CD4-positive, alpha-beta T cell (primary cell): Measurements from ENCODE around the gene VPS41. TPM values are rescaled to one million over a fixed set of nuclear protein-coding genes. Genes with fewer than 3 reads are reported as not detected.

Experiments used
- ATAC-seq: fragments of 200-7000 bp; cut with Tn5 transposase; one replicate; pipeline ENCODE4 v1.10.0; 2022; ENCODE audit warnings: mild to moderate bottlenecking; ENCODE audit not compliant: poor library complexity
- CTCF ChIA-PET: fragments of 350-600 bp; sonication (Branson Sonifier 250); formaldehyde crosslinking; loops from one replicate; lab custom pipeline; 2021; ENCODE audit warnings: antibody characterized with exemption, inconsistent platforms; lab: Charles Lee
- POLR2A ChIA-PET: fragments of 350-600 bp; sonication (Branson Sonifier 250); formaldehyde crosslinking; loops from one replicate; lab custom pipeline; 2021; ENCODE audit warnings: antibody characterized with exemption, inconsistent platforms; lab: Charles Lee
- DNase-seq, 14 experiments: peaks; one replicate each; pipeline ENCODE4 v3.0.0-alpha.2; 2013 to 2020; ENCODE audit warnings: mixed read lengths in 2 of 14
- H3K27ac ChIP-seq, 2 donors: one replicate each; pipeline versions ENCODE4 v1.5.1 to v1.7.0; 2013; ENCODE audit warnings: low read length in 2 of 2, low read depth in 1 of 2, mild to moderate bottlenecking in 1 of 2
- H3K27me3 ChIP-seq, 2 experiments: 1 replicate in 1 of 2; 2 replicates in 1 of 2; pipeline versions ENCODE4 v1.6.1 to v1.7.0; 2013; ENCODE audit warnings: low read length in 2 of 2, control low read depth in 1 of 2, mild to moderate bottlenecking in 1 of 2, moderate library complexity in 1 of 2; ENCODE audit not compliant: insufficient read depth in 2 of 2, control insufficient read depth in 1 of 2
- H3K36me3 ChIP-seq: one replicate; pipeline ENCODE4 v1.6.1; 2013; ENCODE audit warnings: low read length, control low read depth; ENCODE audit not compliant: insufficient read depth
- H3K4me1 ChIP-seq: one replicate; pipeline ENCODE4 v1.6.1; 2013; ENCODE audit warnings: low read length, control low read depth; ENCODE audit not compliant: insufficient read depth
- H3K4me3 ChIP-seq: one replicate; pipeline ENCODE4 v1.5.1; 2013; ENCODE audit warnings: mild to moderate bottlenecking, low read length, moderate library complexity
- H3K9me3 ChIP-seq, 2 experiments: 1 replicate in 1 of 2; 2 replicates in 1 of 2; pipeline versions ENCODE4 v1.6.1 to v1.7.0; 2013; ENCODE audit warnings: low read length in 2 of 2, mild to moderate bottlenecking in 2 of 2, control low read depth in 1 of 2, moderate library complexity in 1 of 2; ENCODE audit not compliant: control insufficient read depth in 1 of 2, insufficient read depth in 1 of 2
- H3K27ac Mint-ChIP-seq: one replicate; pipeline ENCODE4 v1.8.0; 2020; ENCODE audit warnings: mixed read lengths
- H3K27me3 Mint-ChIP-seq: one replicate; pipeline ENCODE4 v1.8.0; 2021; ENCODE audit warnings: mixed read lengths
- H3K36me3 Mint-ChIP-seq: one replicate; pipeline ENCODE4 v1.8.0; 2021; ENCODE audit warnings: low read depth, mixed read lengths
- H3K4me1 Mint-ChIP-seq: one replicate; pipeline ENCODE4 v1.8.0; 2021; ENCODE audit warnings: low read depth, mixed read lengths
- H3K4me3 Mint-ChIP-seq: one replicate; pipeline ENCODE4 v1.8.0; 2020; ENCODE audit warnings: mild to moderate bottlenecking, mixed read lengths
- H3K9me3 Mint-ChIP-seq: one replicate; pipeline ENCODE4 v1.8.0; 2020; ENCODE audit warnings: mixed read lengths
- intact Hi-C, 2 experiments: fragments of 100-400 bp; cut with DNase I in 1 of 2; cut with micrococcal nuclease in 1 of 2; formaldehyde crosslinking; loops; one replicate each; pipeline versions ENCODE4 v1.15.1 to v1.9.0; 2023 to 2025; cut with DNase I, micrococcal nuclease
- total RNA-seq, 174 experiments: library from RNA in 2 of 174; stranded (reverse) in 2 of 174; gene quantifications; one replicate each; pipeline ENCODE4 v1.2.3 and lab custom pipeline; 2021 to 2026
- TF ChIP-seq, protein P1 (sequence below): fragments of 200-600 bp; IDR thresholded peaks from one replicate; pipeline ENCODE4 v1.8.0; 2022; ENCODE audit warnings: antibody characterized with exemption, mild to moderate bottlenecking

Gene VPS41
- total RNA-seq, 2 experiments from 2014 or later = 19.4 to 22.9 TPM

DNA sequence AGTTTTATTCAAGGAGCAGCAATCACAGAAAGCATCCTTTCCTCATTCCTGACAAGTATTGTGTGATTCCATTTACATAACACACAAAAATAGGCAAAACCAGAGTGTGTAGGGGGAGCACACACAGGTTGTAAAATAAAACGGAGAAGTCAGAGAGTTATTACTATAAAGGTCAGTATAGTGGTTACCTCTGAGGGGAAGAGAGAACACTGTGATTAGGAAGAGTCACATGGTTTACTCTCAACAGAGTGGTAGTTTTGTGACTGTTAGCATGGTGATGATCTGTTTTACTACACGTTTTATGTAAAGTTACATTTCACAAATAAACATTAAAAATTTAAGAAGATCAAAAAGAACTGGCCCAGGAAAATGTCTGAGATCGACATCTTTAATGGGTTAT lies 74.6 kb downstream of the VPS41 start:
- Mint-ChIP-seq H3K4me3 (no peak overlapping the region), H3K36me3 (peaks cover 32% of the 10 kb centered on the region), H3K9me3 (no peaks in the 10 kb centered on the region), H3K27ac (no peak overlapping the region), H3K27me3 (no peaks in the 10 kb centered on the region), H3K4me1 (peaks cover 25% of the 10 kb centered on the region)
- DNase-seq = no peak
- H3K9me3 ChIP-seq = no peaks in the 10 kb centered on the region
- no peaks in the 10 kb centered on the region for H3K36me3 ChIP-seq
- TF ChIP-seq, protein P1, sequence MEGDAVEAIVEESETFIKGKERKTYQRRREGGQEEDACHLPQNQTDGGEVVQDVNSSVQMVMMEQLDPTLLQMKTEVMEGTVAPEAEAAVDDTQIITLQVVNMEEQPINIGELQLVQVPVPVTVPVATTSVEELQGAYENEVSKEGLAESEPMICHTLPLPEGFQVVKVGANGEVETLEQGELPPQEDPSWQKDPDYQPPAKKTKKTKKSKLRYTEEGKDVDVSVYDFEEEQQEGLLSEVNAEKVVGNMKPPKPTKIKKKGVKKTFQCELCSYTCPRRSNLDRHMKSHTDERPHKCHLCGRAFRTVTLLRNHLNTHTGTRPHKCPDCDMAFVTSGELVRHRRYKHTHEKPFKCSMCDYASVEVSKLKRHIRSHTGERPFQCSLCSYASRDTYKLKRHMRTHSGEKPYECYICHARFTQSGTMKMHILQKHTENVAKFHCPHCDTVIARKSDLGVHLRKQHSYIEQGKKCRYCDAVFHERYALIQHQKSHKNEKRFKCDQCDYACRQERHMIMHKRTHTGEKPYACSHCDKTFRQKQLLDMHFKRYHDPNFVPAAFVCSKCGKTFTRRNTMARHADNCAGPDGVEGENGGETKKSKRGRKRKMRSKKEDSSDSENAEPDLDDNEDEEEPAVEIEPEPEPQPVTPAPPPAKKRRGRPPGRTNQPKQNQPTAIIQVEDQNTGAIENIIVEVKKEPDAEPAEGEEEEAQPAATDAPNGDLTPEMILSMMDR = no peak
- ChIA-PET POLR2A (no interaction called here), CTCF (no interaction called here)
- H3K4me1 ChIP-seq = no peaks in the 10 kb centered on the region
- intact Hi-C loops = no loop called here
- no peak overlapping the region for H3K27ac ChIP-seq
- H3K27me3 ChIP-seq = no peaks in the 10 kb centered on the region
- H3K4me3 ChIP-seq = no peak overlapping the region
- ATAC-seq = no peak

- Mint-ChIP-seq H3K4me3 (no peak overlapping the region), H3K9me3 (no peaks in the 10 kb centered on the region), H3K4me1 (peaks cover 29% of the 10 kb centered on the region), H3K27ac (no peak overlapping the region), H3K36me3 (peaks cover 36% of the 10 kb centered on the region), H3K27me3 (no peaks in the 10 kb centered on the region)
- Histone ChIP-seq H3K9me3 (no peaks in the 10 kb centered on the region), H3K27ac (no peak overlapping the region), H3K4me1 (no peaks in the 10 kb centered on the region), H3K4me3 (no peak overlapping the region), H3K27me3 (no peaks in the 10 kb centered on the region), H3K36me3 (no peaks in the 10 kb centered on the region)
- POLR2A ChIA-PET = no interaction called here
- CTCF ChIA-PET = no interaction called here
- intact Hi-C loops = no loop called here
- no peak for DNase-seq
- no peak for ATAC-seq
- TF ChIP-seq, protein P1 = no peak
Observed at GRCh38 chr7:38833329-38833728, 75.7 kb downstream of the VPS41 start.

GRCh38 chr7:38831259-38831996 lies 77.6 kb downstream of the VPS41 start:
- POLR2A ChIA-PET = interaction anchor here (0.6 kb wide), 1 partner anchor 32 kb away, joined by 3 read pairs; no protein-coding TSS in a partner anchor

More at GRCh38 chr7:38831259-38831996, 77.6 kb downstream of the VPS41 start:
- Mint-ChIP-seq H3K27ac (no peak overlapping the region), H3K4me1 (peaks cover 29% of the 10 kb centered on the region), H3K27me3 (no peaks in the 10 kb centered on the region), H3K9me3 (no peaks in the 10 kb centered on the region), H3K4me3 (no peak overlapping the region), H3K36me3 (peaks cover 47% of the 10 kb centered on the region)
- Histone ChIP-seq H3K27me3 (no peaks in the 10 kb centered on the region), H3K9me3 (no peaks in the 10 kb centered on the region), H3K27ac (no peak overlapping the region), H3K4me1 (no peaks in the 10 kb centered on the region), H3K36me3 (no peaks in the 10 kb centered on the region), H3K4me3 (no peak overlapping the region)
- DNase-seq (no peak), ATAC-seq (no peak)
- TF ChIP-seq, protein P1 = no peak
- CTCF ChIA-PET = no interaction called here
- intact Hi-C loops = no loop called here
